MCF 10A (cell line): ENCODE measurements around the gene GNAT2. TPM values are rescaled to one million over a fixed set of nuclear protein-coding genes. Genes with fewer than 3 reads are reported as not detected.

Experiments
- BruUV-seq: library from RNA; stranded (reverse); fragments of 400-500 nt; replicated peaks from 2 replicates; lab custom pipeline; 2021; lab: Mats Ljungman, UMichigan
- CTCF ChIA-PET: fragments of 300-600 bp; sonication (Branson Sonifier 250); formaldehyde crosslinking; extraction: SDS; loops from one replicate; lab custom pipeline; 2021; ENCODE audit warnings: antibody characterized with exemption, inconsistent platforms; lab: Yijun Ruan, JAX
- POLR2A ChIA-PET: fragments of 300-600, 350-650 bp; sonication (Branson Sonifier 250); formaldehyde crosslinking; extraction: SDS; loops from one replicate; lab custom pipeline; 2020; ENCODE audit warnings: antibody characterized with exemption, inconsistent platforms; lab: Yijun Ruan, JAX
- DNase-seq: peaks from one replicate; pipeline ENCODE4 v3.0.0-alpha.2; 2018; ENCODE audit not compliant: unreplicated experiment
- H3K27ac Mint-ChIP-seq: one replicate; pipeline ENCODE4 v1.8.0; 2022; ENCODE audit warnings: mild to moderate bottlenecking, low read depth, mixed read lengths; ENCODE audit not compliant: unreplicated experiment
- H3K27me3 Mint-ChIP-seq: one replicate; pipeline ENCODE4 v1.8.0; 2022; ENCODE audit warnings: mixed read lengths; ENCODE audit not compliant: insufficient read depth, unreplicated experiment
- H3K36me3 Mint-ChIP-seq: one replicate; pipeline ENCODE4 v1.8.0; 2022; ENCODE audit warnings: mild to moderate bottlenecking, moderate library complexity, mixed read lengths; ENCODE audit not compliant: insufficient read depth, unreplicated experiment
- H3K4me1 Mint-ChIP-seq: one replicate; pipeline ENCODE4 v1.8.0; 2022; ENCODE audit warnings: mixed read lengths; ENCODE audit not compliant: insufficient read depth, unreplicated experiment
- H3K4me3 Mint-ChIP-seq: one replicate; pipeline ENCODE4 v1.8.0; 2022; ENCODE audit warnings: mild to moderate bottlenecking, moderate library complexity, mixed read lengths; ENCODE audit not compliant: unreplicated experiment
- H3K9me3 Mint-ChIP-seq: one replicate; pipeline ENCODE4 v1.8.0; 2022; ENCODE audit warnings: mixed read lengths; ENCODE audit not compliant: unreplicated experiment
- CTCF ChIP-seq: fragments of 200-600 bp; IDR thresholded peaks from one replicate; pipeline ENCODE4 v1.8.0; 2022; ENCODE audit warnings: antibody characterized with exemption, mild to moderate bottlenecking; ENCODE audit not compliant: unreplicated experiment
- intact Hi-C: fragments of 100-400 bp; cut with micrococcal nuclease; formaldehyde crosslinking; loops from 2 replicates; pipeline ENCODE4 v1.14.1; 2022
- total RNA-seq: library from RNA; stranded (reverse); gene quantifications from 2 replicates; pipeline ENCODE4 v1.2.3, GENCODE V29; 2022

Gene GNAT2
- total RNA-seq, 1 experiment from 2014 or later, result not detected

GRCh38 chr1:109610609-109611307, 8.7 kb downstream of the GNAT2 start:
- no peak for DNase-seq
- ChIA-PET CTCF (interaction anchor here (0.6 to 1.2 kb wide), 5 partner anchors 28 to 697 kb away, joined by 3 to 4 read pairs (median 3); no protein-coding TSS in a partner anchor), POLR2A (interaction anchor here (3.9 kb wide), 1 partner anchor 62 kb away, joined by 31 read pairs; the partner anchor contains the start of gene GNAI3)
- H3K9me3 Mint-ChIP-seq, result no peaks in the 10 kb centered on the region
- H3K4me1 Mint-ChIP-seq, result no peaks in the 10 kb centered on the region
- TF ChIP-seq CTCF, result no peak
- H3K27me3 Mint-ChIP-seq, result no peaks in the 10 kb centered on the region
- no peak overlapping the region for H3K27ac Mint-ChIP-seq
- H3K4me3 Mint-ChIP-seq, result no peak overlapping the region
- intact Hi-C loops, result no loop called here
- peaks cover 6% of the 10 kb centered on the region for H3K36me3 Mint-ChIP-seq
- no TSS peak for BruUV-seq

- ChIA-PET CTCF (interaction anchor here (0.6 to 1.1 kb wide), 2 partner anchors 75 to 698 kb away, joined by 3 to 4 read pairs; no protein-coding TSS in a partner anchor), POLR2A (interaction anchor here (0.7 kb wide), 1 partner anchor 10 kb away, joined by 4 read pairs; no protein-coding TSS in a partner anchor)
- no TSS peak for BruUV-seq
- Mint-ChIP-seq H3K4me1 (no peaks in the 10 kb centered on the region), H3K4me3 (no peak overlapping the region), H3K27me3 (no peaks in the 10 kb centered on the region), H3K27ac (no peak overlapping the region), H3K36me3 (peaks cover 6% of the 10 kb centered on the region), H3K9me3 (no peaks in the 10 kb centered on the region)
- DNase-seq, result no peak
- intact Hi-C loops, result no loop called here
- no peak for TF ChIP-seq CTCF
Observed at GRCh38 chr1:109609881-109610280, 9.5 kb downstream of the GNAT2 start.

- no peak overlapping the region for H3K4me3 Mint-ChIP-seq
- no peak for DNase-seq
- ChIA-PET POLR2A (interaction anchor here (0.6 to 1.3 kb wide), 3 partner anchors 47 to 458 kb away, joined by 3 to 5 read pairs (median 4); partner anchors contain the start of gene GNAI3), CTCF (interaction anchor here (0.6 to 1.3 kb wide), 4 partner anchors 36 to 170 kb away, joined by 3 to 5 read pairs (median 4); no protein-coding TSS in a partner anchor)
- no TSS peak for BruUV-seq
- H3K36me3 Mint-ChIP-seq, result peaks cover 6% of the 10 kb centered on the region
- TF ChIP-seq CTCF, result no peak
- intact Hi-C loops, result no loop called here
- no peaks in the 10 kb centered on the region for H3K27me3 Mint-ChIP-seq
- H3K9me3 Mint-ChIP-seq, result no peaks in the 10 kb centered on the region
- no peak overlapping the region for H3K27ac Mint-ChIP-seq
- H3K4me1 Mint-ChIP-seq, result no peaks in the 10 kb centered on the region
Observed at GRCh38 chr1:109605381-109605780, 14.0 kb downstream of the GNAT2 start.

GRCh38 chr1:109603229-109603628, 16.2 kb downstream of the GNAT2 start:
- no peaks in the 10 kb centered on the region for H3K4me1 Mint-ChIP-seq
- H3K36me3 Mint-ChIP-seq, result peaks cover 6% of the 10 kb centered on the region
- no peak for DNase-seq
- H3K27me3 Mint-ChIP-seq, result no peaks in the 10 kb centered on the region
- no peak overlapping the region for H3K27ac Mint-ChIP-seq
- ChIA-PET CTCF (no interaction called here), POLR2A (no interaction called here)
- intact Hi-C loops, result no loop called here
- BruUV-seq, result no TSS peak
- H3K9me3 Mint-ChIP-seq, result no peaks in the 10 kb centered on the region
- no peak overlapping the region for H3K4me3 Mint-ChIP-seq
- no peak for TF ChIP-seq CTCF
